T-helper 1 cell treated with Interleukin-12 subunit alpha and Interleukin-12 subunit beta and Interleukin-4 antibody, amounts not matched to agents 30 μg/mL and 1 μg/mL, for 36 hours (primary cell): Measurements from ENCODE around the gene TOM1L2.

Experiments
- H3K27ac Mint-ChIP-seq: one replicate; pipeline ENCODE4 v1.8.0; 2021; ENCODE audit warnings: mild to moderate bottlenecking, mixed read lengths
- H3K27me3 Mint-ChIP-seq: one replicate; pipeline ENCODE4 v1.8.0; 2021; ENCODE audit warnings: low read depth, mixed read lengths
- H3K36me3 Mint-ChIP-seq: one replicate; pipeline ENCODE4 v1.8.0; 2021; ENCODE audit warnings: low read depth, mixed read lengths
- H3K4me1 Mint-ChIP-seq: one replicate; pipeline ENCODE4 v1.8.0; 2021; ENCODE audit warnings: low read depth, mixed read lengths
- H3K4me3 Mint-ChIP-seq: one replicate; pipeline ENCODE4 v1.8.0; 2021; ENCODE audit warnings: mild to moderate bottlenecking, moderate library complexity, mixed read lengths
- H3K9me3 Mint-ChIP-seq: one replicate; pipeline ENCODE4 v1.8.0; 2021; ENCODE audit warnings: mixed read lengths

TOM1L2 gene

DNA sequence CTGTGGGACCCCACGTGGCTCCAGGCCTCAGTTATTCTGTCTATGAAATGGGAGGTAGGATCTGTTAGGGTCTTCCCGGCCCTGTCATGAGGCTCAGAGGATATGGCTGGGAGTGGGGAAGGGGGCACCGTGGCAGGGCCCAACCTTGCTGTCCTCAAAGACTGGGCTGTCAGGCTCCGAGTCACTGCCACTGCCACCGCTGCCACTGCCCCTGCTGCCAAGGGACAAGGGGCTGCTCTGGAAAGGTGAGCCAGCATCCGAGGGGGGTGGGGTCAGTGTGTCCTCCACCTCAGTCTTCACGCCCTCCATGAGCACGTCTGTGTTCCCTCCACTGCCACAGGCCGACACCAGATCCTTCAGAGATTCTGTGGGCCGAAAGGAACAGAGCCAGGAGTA lies 154.7 kb downstream of the TOM1L2 start:
- H3K36me3 Mint-ChIP-seq = peaks cover 26% of the 10 kb centered on the region
- no peak overlapping the region for H3K27ac Mint-ChIP-seq
- no peaks in the 10 kb centered on the region for H3K9me3 Mint-ChIP-seq
- H3K4me1 Mint-ChIP-seq = peaks cover 42% of the 10 kb centered on the region
- no peak overlapping the region for H3K4me3 Mint-ChIP-seq
- H3K27me3 Mint-ChIP-seq = no peaks in the 10 kb centered on the region

DNA sequence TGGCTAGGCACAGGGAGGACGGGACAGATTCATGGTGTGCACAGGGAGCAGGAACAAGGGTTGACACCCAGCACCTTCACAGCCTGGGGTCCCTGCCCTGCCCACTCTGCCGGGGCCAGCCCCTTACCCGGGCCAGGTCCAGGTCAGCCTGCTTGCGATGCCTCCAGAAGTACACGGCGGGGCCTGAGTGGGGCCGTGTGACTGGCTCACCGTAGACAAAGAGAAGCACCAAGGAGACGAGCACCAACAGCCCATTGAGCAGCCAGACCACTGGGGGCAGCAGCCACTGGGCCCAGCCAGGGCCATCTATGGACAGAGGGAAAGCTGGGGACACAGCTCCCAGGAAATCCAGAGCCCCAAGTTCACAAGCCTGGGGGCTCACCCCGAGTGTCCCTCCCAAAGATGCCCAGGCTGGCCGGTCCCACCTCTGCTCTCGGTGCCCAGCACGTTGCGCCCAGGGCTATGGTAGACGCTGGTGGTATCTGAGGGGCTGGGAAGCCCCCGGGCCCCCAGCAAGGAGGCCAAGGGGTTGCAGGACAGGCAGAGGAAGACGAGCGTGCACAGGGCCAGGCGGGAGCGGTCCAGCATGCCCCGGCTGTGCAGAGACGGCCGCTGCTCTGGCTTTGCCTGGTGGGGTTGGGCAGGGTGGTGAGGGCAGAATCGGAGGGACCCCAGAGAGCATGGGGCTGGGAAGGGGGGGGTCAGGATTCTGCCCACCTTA lies 155.2 kb downstream of the TOM1L2 start:
- H3K27ac Mint-ChIP-seq = no peak overlapping the region

DNA sequence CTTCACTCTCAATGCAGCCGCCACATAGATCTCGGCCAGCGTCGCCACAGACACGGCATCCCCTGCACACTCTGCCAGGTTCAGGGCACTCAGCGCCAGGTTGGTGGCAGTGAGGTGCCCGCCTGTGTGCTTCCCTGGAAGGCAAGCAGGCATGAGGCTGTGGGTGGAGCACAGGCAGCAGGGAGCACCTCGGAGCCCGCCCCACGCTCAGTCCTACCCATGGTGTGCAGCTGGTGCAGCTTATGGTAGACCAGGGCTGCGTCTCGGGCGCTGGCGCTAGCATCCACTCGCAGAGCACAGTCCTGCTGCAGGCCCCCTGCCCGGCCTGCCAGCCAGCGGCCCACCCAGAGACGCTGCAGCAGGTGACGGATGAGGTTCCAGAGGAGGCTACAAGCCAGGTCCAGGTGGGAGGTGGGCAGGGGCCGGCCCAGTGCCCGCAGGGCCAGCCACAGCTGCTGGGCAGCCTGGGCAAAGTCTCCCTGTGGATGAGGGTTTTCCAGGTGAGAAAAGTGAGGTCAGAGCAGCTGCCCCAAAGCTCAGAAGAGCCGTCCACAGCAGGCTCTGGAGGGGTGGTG lies 155.9 kb downstream of the TOM1L2 start:
- Mint-ChIP-seq H3K36me3 (peaks cover 26% of the 10 kb centered on the region), H3K4me3 (no peak overlapping the region), H3K9me3 (no peaks in the 10 kb centered on the region), H3K27me3 (no peaks in the 10 kb centered on the region), H3K27ac (no peak overlapping the region), H3K4me1 (peaks cover 30% of the 10 kb centered on the region)

More for the DNA sequence above, 155.2 kb downstream of the TOM1L2 start:
- Mint-ChIP-seq H3K27me3 (no peaks in the 10 kb centered on the region), H3K9me3 (no peaks in the 10 kb centered on the region), H3K36me3 (peaks cover 26% of the 10 kb centered on the region), H3K4me3 (no peak overlapping the region), H3K4me1 (peaks cover 37% of the 10 kb centered on the region)

DNA sequence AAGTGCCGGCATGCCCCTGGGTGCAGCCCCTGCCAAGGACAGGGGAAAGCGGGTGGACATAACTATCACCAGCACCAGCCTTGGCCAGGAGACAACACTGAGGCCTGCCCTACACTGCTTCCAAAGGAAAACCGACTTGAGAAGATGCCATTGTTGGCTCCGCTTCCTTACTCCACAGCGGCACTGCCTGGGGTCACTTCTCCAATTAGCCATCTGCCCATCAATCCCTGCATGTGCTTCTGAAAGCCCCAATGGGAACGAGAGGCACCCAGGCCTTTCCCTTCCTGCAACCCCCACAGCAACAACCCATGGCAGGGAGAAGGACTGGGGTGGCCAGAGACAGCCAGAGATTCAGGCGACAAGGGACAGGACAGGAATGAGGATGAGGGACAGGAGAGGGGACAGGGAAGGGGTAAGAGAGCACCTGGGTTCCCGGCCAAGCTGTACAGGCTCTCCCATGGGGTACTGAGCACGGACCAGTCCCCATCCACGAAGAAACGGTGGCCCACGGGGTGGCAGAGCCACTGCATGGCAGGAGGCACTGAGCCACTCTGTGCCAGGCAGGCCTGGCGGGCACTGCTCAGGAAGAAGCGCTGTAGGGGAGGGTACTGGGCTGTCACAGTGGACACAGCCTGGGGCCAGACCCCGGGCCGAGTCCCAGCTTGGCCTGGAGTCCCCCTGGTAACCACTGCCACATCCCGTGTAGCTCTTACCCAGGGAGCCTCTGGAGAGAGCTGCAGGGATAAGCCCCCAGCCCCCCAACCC lies 156.6 kb downstream of the TOM1L2 start:
- Mint-ChIP-seq H3K4me1 (peaks cover 23% of the 10 kb centered on the region), H3K4me3 (no peak overlapping the region), H3K9me3 (no peaks in the 10 kb centered on the region), H3K36me3 (peaks cover 25% of the 10 kb centered on the region), H3K27ac (peak overlapping the region; percentile 34), H3K27me3 (no peaks in the 10 kb centered on the region)

DNA sequence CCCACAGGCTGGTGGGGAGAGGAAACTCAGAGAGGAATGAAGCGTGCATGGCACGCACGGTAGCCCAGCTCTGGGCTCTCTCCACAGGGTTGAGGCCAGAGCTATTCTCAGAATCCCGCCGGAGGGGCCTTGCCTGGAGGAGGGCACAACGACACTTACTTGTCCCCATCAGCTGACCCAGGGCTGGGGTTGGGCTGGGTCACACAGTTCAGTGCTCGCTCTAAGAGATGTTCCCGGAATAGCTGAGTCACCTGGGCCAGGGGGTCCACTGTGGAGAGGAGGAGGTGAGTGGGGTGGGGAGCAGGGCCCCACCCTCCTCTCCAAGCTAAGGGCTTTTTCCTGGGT lies 157.2 kb downstream of the TOM1L2 start:
- Mint-ChIP-seq H3K9me3 (no peaks in the 10 kb centered on the region), H3K4me1 (peaks cover 17% of the 10 kb centered on the region), H3K4me3 (no peak overlapping the region), H3K36me3 (peaks cover 25% of the 10 kb centered on the region), H3K27ac (no peak overlapping the region), H3K27me3 (no peaks in the 10 kb centered on the region)

DNA sequence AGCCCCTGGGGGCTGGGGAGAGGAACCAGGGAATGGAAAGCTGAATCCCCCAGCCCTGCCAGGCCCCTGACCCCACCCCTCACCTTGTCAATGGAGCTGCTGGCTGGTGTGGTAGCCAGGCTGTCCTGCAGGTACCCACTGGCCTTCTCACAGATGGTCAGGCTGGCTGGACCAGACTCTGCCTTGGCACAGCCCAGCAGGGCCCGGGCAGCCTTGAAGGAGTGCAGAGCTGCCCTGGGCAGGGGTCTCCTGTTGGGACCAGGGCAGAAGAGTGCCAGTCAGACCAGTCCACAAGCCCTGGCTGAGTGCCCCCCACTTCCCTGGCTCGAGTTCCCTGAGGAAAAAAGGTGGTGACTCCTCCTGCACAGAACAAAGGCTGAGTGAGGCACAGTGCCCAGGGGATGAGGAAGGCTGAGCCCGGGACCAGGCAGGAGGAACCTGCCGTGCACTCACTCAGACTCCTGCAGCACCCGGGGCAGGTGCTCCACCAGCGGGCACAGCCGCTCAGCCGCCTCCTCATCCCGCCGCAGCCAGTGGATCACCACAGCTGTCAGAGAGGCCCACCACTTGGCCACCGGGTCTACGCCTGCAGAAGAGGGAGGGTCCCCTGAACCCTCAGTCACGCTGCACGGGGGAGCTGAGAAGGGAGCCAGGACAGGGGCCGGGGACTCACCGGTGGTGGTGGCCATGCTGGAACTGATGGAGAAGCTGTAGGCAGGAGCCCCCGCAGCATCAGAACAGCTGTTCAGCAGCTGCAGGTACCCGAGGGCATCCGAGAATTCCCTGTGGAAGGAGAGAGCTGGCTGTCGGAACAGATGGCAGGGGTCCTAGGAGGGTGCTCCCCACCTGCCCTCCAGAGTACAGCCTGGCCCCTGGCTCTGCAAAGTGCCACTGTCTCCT lies 157.8 kb downstream of the TOM1L2 start:
- Mint-ChIP-seq H3K27ac (no peak overlapping the region), H3K27me3 (no peaks in the 10 kb centered on the region), H3K4me1 (peaks cover 12% of the 10 kb centered on the region), H3K9me3 (no peaks in the 10 kb centered on the region), H3K36me3 (peaks cover 20% of the 10 kb centered on the region), H3K4me3 (no peak overlapping the region)

DNA sequence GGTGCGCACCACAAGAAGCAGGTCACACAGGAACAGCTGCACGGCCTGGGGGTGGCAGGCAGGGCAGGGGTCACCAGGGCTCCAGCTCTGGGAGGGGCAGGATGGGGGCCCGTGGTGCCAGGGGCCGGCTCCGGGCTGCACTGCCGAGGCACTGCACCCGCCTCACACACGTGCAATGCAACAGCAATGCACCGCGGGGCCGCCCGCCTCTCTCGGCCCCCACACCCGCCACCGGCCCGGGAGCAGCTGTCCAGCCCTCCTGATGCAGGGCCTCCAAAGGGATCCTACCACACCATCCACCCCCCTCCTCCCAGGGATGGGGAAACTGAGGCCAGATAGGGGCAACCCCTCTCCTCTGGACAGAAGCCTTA lies 158.5 kb downstream of the TOM1L2 start:
- Mint-ChIP-seq H3K4me1 (peaks cover 6% of the 10 kb centered on the region), H3K27ac (no peak overlapping the region), H3K9me3 (no peaks in the 10 kb centered on the region), H3K4me3 (no peak overlapping the region), H3K27me3 (no peaks in the 10 kb centered on the region), H3K36me3 (peaks cover 17% of the 10 kb centered on the region)

DNA sequence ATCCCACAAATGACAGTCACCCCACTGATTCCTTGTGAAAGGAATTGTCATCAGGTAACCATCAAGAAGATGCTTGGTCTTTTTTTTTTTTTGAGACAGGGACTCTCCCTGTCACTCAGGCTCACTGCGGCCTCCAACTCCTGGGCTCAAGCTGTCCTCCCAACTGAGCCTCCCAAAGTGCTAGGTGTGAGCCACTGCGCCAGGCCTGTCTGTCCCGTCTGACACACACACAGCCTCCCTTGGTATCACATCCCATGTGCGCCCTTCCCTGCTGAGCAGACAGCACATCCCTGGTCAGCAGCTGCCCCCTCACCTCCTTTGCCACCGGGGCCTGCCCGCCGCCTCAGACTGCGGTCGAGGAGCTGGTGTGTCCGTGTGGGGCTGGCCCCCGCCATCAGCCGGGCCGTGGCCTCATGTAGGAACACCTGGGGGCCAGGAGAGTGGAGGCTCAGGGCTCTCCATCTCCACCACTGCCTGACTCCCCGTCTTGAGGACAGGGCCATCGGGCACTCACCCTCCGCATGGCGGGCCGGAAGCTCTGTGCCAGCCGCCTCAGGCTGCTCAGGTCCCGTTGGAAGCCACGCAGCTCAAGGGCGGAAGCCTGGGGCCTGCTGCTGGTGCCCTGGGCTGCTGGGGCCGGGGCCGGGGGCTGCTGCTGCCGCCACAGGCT lies 159.0 kb downstream of the TOM1L2 start:
- Mint-ChIP-seq H3K27me3 (no peaks in the 10 kb centered on the region), H3K4me1 (peaks cover 2% of the 10 kb centered on the region), H3K9me3 (no peaks in the 10 kb centered on the region), H3K27ac (no peak overlapping the region), H3K4me3 (no peak overlapping the region), H3K36me3 (peaks cover 13% of the 10 kb centered on the region)

DNA sequence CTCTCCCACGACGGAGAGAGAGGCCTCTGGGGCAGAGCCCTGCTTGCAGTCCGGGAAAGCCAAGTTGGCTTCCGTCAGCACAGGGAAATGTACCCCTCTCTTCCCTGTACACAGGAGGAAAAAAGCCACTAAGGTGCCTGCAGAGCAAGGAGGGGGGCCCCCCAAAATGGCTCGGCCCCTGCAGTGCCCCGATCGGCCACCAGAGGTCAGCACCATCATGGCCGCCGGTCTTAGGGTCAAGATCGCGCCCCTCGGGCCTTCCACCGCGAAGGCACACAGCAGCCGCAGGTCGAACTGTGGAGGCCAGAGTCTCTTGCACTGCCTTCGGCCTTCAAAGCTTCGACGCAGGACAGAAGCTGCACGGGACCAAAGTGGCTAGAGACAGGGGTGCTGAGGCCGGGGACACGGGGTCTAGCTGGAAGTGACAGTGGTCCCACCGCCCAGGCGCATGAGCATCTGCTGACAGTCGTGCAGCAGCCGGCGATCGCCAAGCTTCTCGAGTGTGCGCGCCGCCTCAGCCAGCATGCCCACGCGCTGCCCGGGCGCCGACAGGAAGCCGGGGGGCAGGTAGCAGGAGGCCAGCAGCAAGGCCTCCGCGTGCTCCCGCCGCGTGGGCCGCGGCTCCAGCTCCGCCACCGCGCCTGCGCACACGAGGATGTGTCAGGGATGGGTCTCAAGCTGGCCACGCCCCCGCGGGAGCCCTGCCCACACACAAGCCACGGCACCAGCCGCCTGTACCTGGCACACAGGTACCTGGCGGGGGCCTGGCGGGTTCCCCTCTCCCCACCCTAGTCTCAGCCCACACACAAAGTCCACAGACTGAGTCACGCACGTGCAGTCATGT lies 159.8 kb downstream of the TOM1L2 start:
- no peaks in the 10 kb centered on the region for H3K9me3 Mint-ChIP-seq
- peaks cover 10% of the 10 kb centered on the region for H3K36me3 Mint-ChIP-seq
- H3K27me3 Mint-ChIP-seq = no peaks in the 10 kb centered on the region
- no peak overlapping the region for H3K4me3 Mint-ChIP-seq
- H3K27ac Mint-ChIP-seq = peak overlapping the region; percentile 19
- peaks cover 4% of the 10 kb centered on the region for H3K4me1 Mint-ChIP-seq

DNA sequence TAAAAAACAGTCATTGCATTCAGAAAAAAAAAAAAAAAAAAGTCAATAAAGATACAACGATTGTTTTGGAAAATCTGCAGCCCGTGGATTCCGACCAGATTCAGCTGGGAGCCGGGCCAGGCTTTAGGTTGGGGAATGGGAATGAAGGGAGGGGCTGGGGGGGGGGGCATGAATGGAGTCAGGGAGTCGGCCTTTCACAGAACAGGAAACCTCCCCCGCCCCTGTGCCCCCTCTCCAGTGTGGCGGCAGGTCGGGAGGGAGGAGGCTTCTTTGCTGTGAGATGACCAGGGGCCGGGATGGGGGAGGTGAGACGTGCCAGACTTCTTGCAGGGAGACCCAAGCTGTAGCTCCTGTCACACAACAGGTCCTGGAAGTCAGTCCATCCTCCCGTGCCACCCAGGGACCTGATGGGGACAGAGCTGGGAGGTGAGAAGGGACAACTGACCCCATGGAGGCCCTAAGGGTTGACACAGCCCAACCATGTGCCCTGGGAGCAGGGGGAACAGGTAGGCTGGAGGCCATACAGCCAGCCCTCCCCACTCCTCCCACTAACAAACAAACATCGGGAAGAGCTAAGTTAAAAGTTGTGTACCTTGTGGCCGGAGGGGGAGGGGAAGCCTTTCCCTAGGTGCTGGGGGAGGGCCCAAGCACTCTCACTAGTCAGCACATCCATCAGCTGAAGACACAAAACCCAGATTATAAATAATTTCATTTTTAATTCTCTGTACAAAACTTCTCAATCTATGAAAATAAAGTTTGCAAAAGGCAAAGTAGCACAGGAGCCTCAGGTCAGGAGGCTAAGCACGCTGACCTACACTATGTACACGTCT lies 160.6 kb downstream of the TOM1L2 start:
- Mint-ChIP-seq H3K27me3 (no peaks in the 10 kb centered on the region), H3K4me1 (peaks cover 4% of the 10 kb centered on the region), H3K27ac (no peak overlapping the region), H3K36me3 (peaks cover 13% of the 10 kb centered on the region), H3K9me3 (no peaks in the 10 kb centered on the region), H3K4me3 (no peak overlapping the region)

DNA sequence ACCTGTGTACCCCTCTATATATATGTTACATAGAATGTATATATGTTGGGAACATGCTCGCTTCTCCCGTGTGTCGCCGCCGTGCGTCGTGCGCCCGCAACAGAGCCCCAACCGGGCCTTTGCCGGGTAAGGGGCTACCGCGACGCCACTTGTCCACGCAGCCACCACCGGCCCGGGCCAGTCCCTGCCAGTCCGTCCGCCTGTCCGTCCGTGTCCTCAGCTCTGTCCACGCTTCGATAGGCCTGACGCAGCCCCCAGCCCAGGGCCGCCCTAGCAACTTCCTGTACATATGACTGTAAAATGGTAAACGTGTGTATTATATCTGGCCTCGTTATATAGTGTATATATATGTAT lies 161.3 kb downstream of the TOM1L2 start:
- H3K36me3 Mint-ChIP-seq = peaks cover 14% of the 10 kb centered on the region
- no peaks in the 10 kb centered on the region for H3K9me3 Mint-ChIP-seq
- H3K4me1 Mint-ChIP-seq = peaks cover 4% of the 10 kb centered on the region
- H3K27me3 Mint-ChIP-seq = no peaks in the 10 kb centered on the region
- no peak overlapping the region for H3K27ac Mint-ChIP-seq
- no peak overlapping the region for H3K4me3 Mint-ChIP-seq

DNA sequence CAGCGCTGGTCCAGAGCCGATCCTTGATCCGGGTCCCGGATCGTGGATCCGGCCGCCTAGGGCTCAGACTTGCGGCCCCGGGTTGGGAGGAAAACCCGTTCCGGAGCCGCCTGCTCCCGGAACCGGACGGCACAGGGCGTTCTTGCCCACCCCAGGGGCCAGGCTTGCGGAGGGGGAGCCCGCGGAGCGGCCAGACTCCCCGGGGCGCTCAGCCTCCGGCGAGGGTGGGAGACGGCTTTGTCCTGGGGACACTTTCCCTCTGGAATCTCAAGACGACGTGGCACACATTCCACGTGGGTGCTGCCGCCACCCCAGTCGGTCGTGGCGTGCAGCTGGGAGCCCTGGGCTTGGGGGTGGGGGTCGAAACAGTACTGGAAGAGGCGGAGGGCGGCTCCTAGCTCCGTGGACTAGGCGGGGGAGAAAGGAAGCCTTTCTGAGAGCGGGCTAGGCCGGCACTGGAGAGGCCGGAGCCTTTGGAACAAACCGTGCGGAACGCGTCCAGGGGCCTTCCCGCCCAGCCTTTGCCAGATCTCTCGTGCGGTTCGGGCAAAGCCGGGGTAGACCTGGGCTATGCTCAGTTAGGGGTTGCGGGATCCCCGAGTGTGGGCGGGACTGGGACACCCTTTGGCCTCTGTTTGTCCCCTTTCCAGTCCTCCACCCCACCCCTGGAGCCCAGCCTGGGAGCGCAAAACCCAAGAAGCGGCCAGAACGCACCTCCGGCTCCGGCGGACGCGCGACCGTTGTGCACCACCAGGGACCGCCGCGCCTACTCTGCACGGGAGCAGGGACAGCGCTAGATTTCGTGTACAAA lies 161.9 kb downstream of the TOM1L2 start:
- Mint-ChIP-seq H3K9me3 (no peaks in the 10 kb centered on the region), H3K4me3 (no peak overlapping the region), H3K27ac (no peak overlapping the region), H3K36me3 (peaks cover 11% of the 10 kb centered on the region), H3K4me1 (peaks cover 2% of the 10 kb centered on the region), H3K27me3 (no peaks in the 10 kb centered on the region)
